NT2/D1 (cell line): Measurements from ENCODE around the gene UGT1A10.

Experiments
- SUZ12 ChIP-seq: IDR thresholded peaks from 2 replicates; pipeline ENCODE4 v1.6.1; 2011; ENCODE audit not compliant: insufficient read length, insufficient read depth; ENCODE audit errors: extremely low read depth
- YY1 ChIP-seq: IDR thresholded peaks from 2 replicates; pipeline ENCODE4 v1.6.1; 2011; ENCODE audit not compliant: insufficient read length, insufficient read depth
- ZNF274 ChIP-seq: IDR thresholded peaks from 2 replicates; pipeline ENCODE4 v1.6.1; 2011; ENCODE audit warnings: mild to moderate bottlenecking, low read depth, low read length

- TF ChIP-seq ZNF274 (no peak), YY1 (no peak), SUZ12 (no peak)
Measured at GRCh38 chr2:233801357-233802131, 165.3 kb downstream of the UGT1A10 start.
